K562 (cell line): Measurements from ENCODE around the gene BNC2. TPM values are rescaled to one million over a fixed set of nuclear protein-coding genes. Genes with fewer than 3 reads are reported as not detected.

Experiments used
- ATAC-seq: fragments of 200-7000 bp; cut with Tn5 transposase; 3 replicates; pipeline ENCODE4 v1.9.1; 2020; ENCODE audit warnings: moderate library complexity
- BruUV-seq: library from RNA; stranded (reverse); fragments of 400-500 nt; replicated peaks from 2 replicates; lab custom pipeline; 2021; lab: Mats Ljungman, UMichigan
- CTCF ChIA-PET: fragments of 300-600 bp; formaldehyde crosslinking; extraction: SDS; loops from one replicate; lab custom pipeline; 2021; ENCODE audit warnings: low intra/inter-chr PET ratio; lab: Yijun Ruan, JAX
- POLR2A ChIA-PET: fragments of 300-600, 350-650 bp; sonication (Branson Sonifier 250); formaldehyde crosslinking; extraction: SDS; loops from one replicate; lab custom pipeline; 2021; ENCODE audit warnings: antibody characterized with exemption, inconsistent platforms; lab: Yijun Ruan, JAX
- DNase-seq, 4 experiments: peaks; one replicate each; pipeline versions ENCODE4 v3.0.0 to v3.0.0-alpha.2; 2011 to 2018; ENCODE audit warnings: low spot score in 3 of 4, mixed read lengths in 3 of 4; ENCODE audit errors: extremely low read depth in 1 of 4
- FAIRE-seq: peaks from 2 replicates; lab custom pipeline; 2011; peaks lifted over from hg19 to GRCh38; lab: Jason Lieb, UNC
- H2AFZ ChIP-seq: 2 replicates; pipeline ENCODE4 v1.6.0; 2011; ENCODE audit warnings: low read depth, low read length, control low read depth, inconsistent platforms
- H3K27ac ChIP-seq: fragments of 200-600 bp; 3 replicates; pipeline ENCODE4 v1.8.0; 2011; ENCODE audit warnings: low read depth, mild to moderate bottlenecking, control low read depth, inconsistent platforms, low read length, moderate library complexity, mixed read lengths; ENCODE audit errors: extremely low read depth
- H3K27me3 ChIP-seq, 2 experiments: fragments of 300-600 bp in 1 of 2; 2 replicates in 1 of 2; 3 replicates in 1 of 2; pipeline versions ENCODE4 v1.6.0 to v1.8.0; 2011; ENCODE audit warnings: inconsistent platforms in 2 of 2, low read length in 2 of 2, mild to moderate bottlenecking in 1 of 2, mixed read lengths in 1 of 2, moderate library complexity in 1 of 2; ENCODE audit not compliant: control insufficient read depth in 2 of 2, insufficient read depth in 2 of 2
- H3K36me3 ChIP-seq: fragments of 300-600 bp; 3 replicates; pipeline ENCODE4 v1.8.0; 2011; ENCODE audit warnings: mild to moderate bottlenecking, low read length, inconsistent platforms; ENCODE audit not compliant: control insufficient read depth, insufficient read depth
- H3K4me1 ChIP-seq, 2 experiments: fragments of 200-600 bp in 1 of 2; replicated peaks in 1 of 2; 2 replicates in 1 of 2; 3 replicates in 1 of 2; pipeline versions ENCODE4 v1.5.1 to v1.8.0; 2011; ENCODE audit warnings: inconsistent platforms in 2 of 2, low read length in 2 of 2, mild to moderate bottlenecking in 1 of 2, mixed read lengths in 1 of 2, moderate library complexity in 1 of 2; ENCODE audit not compliant: control insufficient read depth in 2 of 2, insufficient read depth in 2 of 2
- H3K4me2 ChIP-seq: 2 replicates; pipeline ENCODE4 v1.6.1; 2011; ENCODE audit warnings: low read length, control low read depth, inconsistent platforms, mixed read lengths; ENCODE audit not compliant: insufficient read depth
- H3K4me3 ChIP-seq: fragments of 200-600 bp; sonication (generic), shearing (Covaris generic); 2 replicates; pipeline ENCODE4 v1.5.1; 2016; ENCODE audit warnings: control low read depth, inconsistent platforms
- H3K79me2 ChIP-seq: fragments of 200-600 bp; 3 replicates; pipeline ENCODE4 v1.8.0; 2011; ENCODE audit warnings: low read length, inconsistent platforms; ENCODE audit not compliant: control insufficient read depth, insufficient read depth
- H3K9ac ChIP-seq, 2 experiments: 2 replicates each; pipeline versions ENCODE4 v1.6.0 to v1.6.1; 2011; ENCODE audit warnings: low read depth in 2 of 2, low read length in 2 of 2, control low read depth in 1 of 2, inconsistent platforms in 1 of 2, mild to moderate bottlenecking in 1 of 2, mixed read lengths in 1 of 2; ENCODE audit not compliant: insufficient read depth in 1 of 2
- H3K9me1 ChIP-seq: one replicate; pipeline ENCODE4 v1.6.0; 2011; ENCODE audit warnings: inconsistent platforms, mild to moderate bottlenecking, low read length, moderate library complexity; ENCODE audit not compliant: control insufficient read depth, insufficient read depth
- H3K9me3 ChIP-seq: replicated peaks from 2 replicates; pipeline ENCODE4 v1.5.1; 2011; ENCODE audit warnings: low read depth, low read length, inconsistent platforms; ENCODE audit not compliant: control insufficient read depth, insufficient read depth
- H4K20me1 ChIP-seq: replicated peaks from 2 replicates; pipeline ENCODE4 v1.6.1; 2011; ENCODE audit warnings: low read length, inconsistent platforms, mixed read lengths; ENCODE audit not compliant: control insufficient read depth, insufficient read depth
- BRF2 ChIP-seq: IDR thresholded peaks from 3 replicates; pipeline ENCODE4 v1.6.1; 2011; ENCODE audit warnings: borderline replicate concordance, mild to moderate bottlenecking; ENCODE audit not compliant: insufficient read length, insufficient read depth
- GTF2A2 ChIP-seq: IDR thresholded peaks from 2 replicates; pipeline ENCODE4 v1.6.1; 2016; ENCODE audit warnings: mild to moderate bottlenecking, missing genetic modification characterization, missing compliant biosample characterization
- JUN ChIP-seq, 2 experiments: sonication (generic) in 1 of 2; formaldehyde crosslinking in 1 of 2; IDR thresholded peaks; 2 replicates each; pipeline versions ENCODE4 v1.6.1 to v1.8.0; 2012 to 2022; ENCODE audit warnings: borderline replicate concordance in 2 of 2, mild to moderate bottlenecking in 2 of 2, improper control_type of control experiment in 1 of 2, low read depth in 1 of 2, low read length in 1 of 2, missing genetic modification reagents in 1 of 2
- KDM5B ChIP-seq: fragments of 200-600 bp; sonication (generic); IDR thresholded peaks from 2 replicates; pipeline ENCODE4 v1.6.1; 2012; ENCODE audit warnings: low read depth, mild to moderate bottlenecking, moderate library complexity, low read length, control low read depth, inconsistent platforms; ENCODE audit not compliant: insufficient replicate concordance
- MIER1 ChIP-seq: fragments of 450-650 bp; IDR thresholded peaks from 2 replicates; pipeline ENCODE4 v1.6.1; 2016; ENCODE audit warnings: antibody characterized with exemption, mild to moderate bottlenecking, low read depth
- MTF1 ChIP-seq: fragments of 250-450 bp; sonication (Bioruptor Pico); IDR thresholded peaks from 2 replicates; pipeline ENCODE4 v1.9.0; 2021; ENCODE audit warnings: moderate library complexity, mild to moderate bottlenecking, inconsistent platforms, borderline replicate concordance
- NEUROD1 ChIP-seq: fragments of 150-350 bp; IDR thresholded peaks from 2 replicates; pipeline ENCODE4 v1.6.1; 2014; ENCODE audit warnings: borderline replicate concordance, low read length, low read depth; ENCODE audit not compliant: partially characterized antibody
- RHOXF2B ChIP-seq: fragments of 250-450 bp; sonication (Bioruptor Pico); conservative IDR thresholded peaks from 2 replicates; pipeline ENCODE4 v1.5.1; 2021
- THRAP3 ChIP-seq: fragments of 450-650 bp; IDR thresholded peaks from 2 replicates; pipeline ENCODE4 v1.6.1; 2016; ENCODE audit warnings: mild to moderate bottlenecking, inconsistent platforms, borderline replicate concordance
- USF2 ChIP-seq: sonication (generic); formaldehyde crosslinking; IDR thresholded peaks from 2 replicates; pipeline ENCODE4 v1.5.0; 2020; ENCODE audit warnings: missing genetic modification reagents
- ZFP1 ChIP-seq: fragments of 450-650 bp; formaldehyde crosslinking; IDR thresholded peaks from 2 replicates; pipeline ENCODE4 v1.4.0; 2020; ENCODE audit warnings: mild to moderate bottlenecking, mixed read lengths
- ZNF3 ChIP-seq: fragments of 250-450 bp; sonication (Bioruptor Pico); IDR thresholded peaks from 2 replicates; pipeline ENCODE4 v1.5.0; 2021; ENCODE audit warnings: mild to moderate bottlenecking, moderate library complexity
- ZNF696 ChIP-seq: fragments of 250-450 bp; sonication (Bioruptor Pico); conservative IDR thresholded peaks from 2 replicates; pipeline ENCODE4 v1.4.0; 2020; ENCODE audit warnings: mild to moderate bottlenecking, moderate library complexity
- WGBS: fragments of 100-300 bp; shearing (Covaris generic); methylation state at CpG from one replicate; pipeline ENCODE4 v1.1.6; 2016; ENCODE audit warnings: low coverage, mixed read lengths; ENCODE audit not compliant: insufficient coverage; ENCODE audit errors: missing lambda C conversion rate; 5-methylcytosine and 5-hydroxymethylcytosine counted together
- in situ Hi-C: fragments of 300-500 bp; cut with MboI; formaldehyde crosslinking; loops from 4 replicates; pipeline ENCODE4 v1.15.0; 2018; ENCODE audit warnings: inconsistent platforms, mixed read lengths
- intact Hi-C: fragments of 100-400 bp; cut with micrococcal nuclease; formaldehyde crosslinking; loops from 2 replicates; pipeline ENCODE4 v1.14.2; 2022
- polyA plus RNA-seq, 8 experiments: library from polyadenylated mRNA; depleted of rRNA in 4 of 8; stranded (reverse) in 5 of 8; unstranded in 3 of 8; fragments of >200 nt; fragmentation: Nextera tagmentation in 2 of 8; fragmentation: Illumina TruSeq in 1 of 8; extraction: Ambion mirVana in 2 of 8; extraction: Trizol in 1 of 8; gene quantifications; 2 replicates each; pipeline versions ENCODE4 v1.2.1 to v1.2.3, GENCODE V29; 2011 to 2014; ENCODE audit warnings: inconsistent platforms in 1 of 8, missing spikeins in 1 of 8
- total RNA-seq, 7 experiments: library from RNA; depleted of rRNA in 6 of 7; stranded (reverse); fragments of >200 nt in 6 of 7; fragmentation: Illumina TruSeq in 2 of 7; extraction: Trizol in 2 of 7; gene quantifications; 2 replicates each; pipeline versions ENCODE4 v1.2.1 to v1.2.3, GENCODE V29; 2011 to 2021; ENCODE audit warnings: low replicate concordance in 1 of 7

BNC2 gene
- total and polyA plus RNA-seq, 9 of the 15 experiments (the other 6 are each of a cell fraction or from before 2014, with no cell fraction given) = not detected

- POLR2A ChIA-PET = no interaction called here
- Histone ChIP-seq H3K4me1 (no peaks in the 10 kb centered on the region), H3K27ac (no peak overlapping the region), H3K4me2 (no peak overlapping the region), H3K79me2 (no peaks in the 10 kb centered on the region), H3K4me3 (no peak overlapping the region), H3K36me3 (no peaks in the 10 kb centered on the region), H4K20me1 (no peaks in the 10 kb centered on the region), H3K9me1 (no peaks in the 10 kb centered on the region), H2AFZ (no peak overlapping the region), H3K27me3 (no peaks in the 10 kb centered on the region), H3K9ac (no peak overlapping the region), H3K9me3 (no peaks in the 10 kb centered on the region)
- DNase-seq (no peak), ATAC-seq (no peak), FAIRE-seq (no peak)
- CTCF ChIA-PET = no interaction called here
- BruUV-seq = no TSS peak
- in situ Hi-C loops = no loop called here
- TF ChIP-seq MTF1 (CRISPR knock-in tag) (no peak), MIER1 (no peak)
- intact Hi-C loops = no loop called here
- 0% methylated on average over 4 of the region's 4 CpGs for WGBS
Observed at GRCh38 chr9:16411311-16411710, 459.2 kb downstream of the BNC2 start.

GRCh38 chr9:16410601-16411280, 459.7 kb downstream of the BNC2 start:
- ATAC-seq (no peak), DNase-seq (no peak), FAIRE-seq (no peak)
- ChIA-PET CTCF (no interaction called here), POLR2A (no interaction called here)
- Histone ChIP-seq H4K20me1 (no peaks in the 10 kb centered on the region), H3K4me1 (no peaks in the 10 kb centered on the region), H3K9ac (no peak overlapping the region), H3K27ac (no peak overlapping the region), H2AFZ (no peak overlapping the region), H3K9me3 (no peaks in the 10 kb centered on the region), H3K79me2 (no peaks in the 10 kb centered on the region), H3K9me1 (no peaks in the 10 kb centered on the region), H3K27me3 (no peaks in the 10 kb centered on the region), H3K36me3 (no peaks in the 10 kb centered on the region), H3K4me3 (no peak overlapping the region), H3K4me2 (no peak overlapping the region)
- intact Hi-C loops (no loop called here), in situ Hi-C loops (no loop called here)
- 0% methylated on average over 7 of the region's 7 CpGs for WGBS
- BruUV-seq = no TSS peak
- TF ChIP-seq KDM5B (no peak), USF2 (no peak), GTF2A2 (tag) (no peak), ZFP1 (CRISPR knock-in tag) (no peak), JUN (IDR thresholded peaks at IDR 0.05; ENCODE audit: borderline replicate concordance, low read depth, low read length) (no peak), JUN (CRISPR knock-in tag; IDR thresholded peaks at IDR 0.05; ENCODE audit: borderline replicate concordance) (no peak), ZNF3 (CRISPR knock-in tag) (no peak), RHOXF2B (CRISPR knock-in tag) (no peak), ZNF696 (CRISPR knock-in tag) (no peak), NEUROD1 (no peak), BRF2 (no peak), THRAP3 (no peak)
